ENCODE results near the gene ZFR.

ZFR gene

GRCh38 chr5:32312595-32313332 lies 131.8 kb downstream of the ZFR start, which contains the start of gene MTMR12:
MTMR12 (minus strand) TSS chr5:32312939; CDS start chr5:32312838, 101 bp downstream.
- no peak for TF ChIP-seq REST (IDR thresholded peaks at IDR 0.05; ENCODE audit: insufficient read depth in 1 of 2, low read depth in 2 of 2, low read length in 2 of 2)
- peak; percentile 78; the same call in 1 of the 2 replicates for TF ChIP-seq TAF1 (IDR thresholded peaks at IDR 0.05; ENCODE audit: borderline replicate concordance, insufficient read depth, low read length)
- TF ChIP-seq SIN3A (IDR thresholded peaks at IDR 0.05; ENCODE audit: borderline replicate concordance, insufficient read depth, low read length) = no peak
- peak; percentile 61; the same call in 1 of the 2 replicates for TF ChIP-seq POLR2AphosphoS5 (IDR thresholded peaks at IDR 0.05; ENCODE audit: low read depth, low read length)
- peak; percentile 73 for TF ChIP-seq FOXP2 (optimal IDR thresholded peaks at IDR 0.05; ENCODE audit: borderline replicate concordance, extremely low read depth, extremely low read length, insufficient read depth)

- TF ChIP-seq SIN3A (IDR thresholded peaks at IDR 0.05; ENCODE audit: borderline replicate concordance, insufficient read depth, low read length) (no peak), POLR2AphosphoS5 (IDR thresholded peaks at IDR 0.05; ENCODE audit: low read depth, low read length) (no peak), TAF1 (IDR thresholded peaks at IDR 0.05; ENCODE audit: borderline replicate concordance, insufficient read depth, low read length) (no peak), FOXP2 (optimal IDR thresholded peaks at IDR 0.05; ENCODE audit: borderline replicate concordance, extremely low read depth, extremely low read length, insufficient read depth) (no peak), REST (IDR thresholded peaks at IDR 0.05; ENCODE audit: insufficient read depth in 1 of 2, low read depth in 2 of 2, low read length in 2 of 2) (no peak)
Observed at GRCh38 chr5:32312197-32312594, 132.3 kb downstream of the ZFR start.

GRCh38 chr5:32311404-32312196 lies 132.9 kb downstream of the ZFR start:
- no peak for TF ChIP-seq REST (IDR thresholded peaks at IDR 0.05; ENCODE audit: insufficient read depth in 1 of 2, low read depth in 2 of 2, low read length in 2 of 2)
- TF ChIP-seq FOXP2 (optimal IDR thresholded peaks at IDR 0.05; ENCODE audit: borderline replicate concordance, extremely low read depth, extremely low read length, insufficient read depth) = no peak
- TF ChIP-seq TAF1 (IDR thresholded peaks at IDR 0.05; ENCODE audit: borderline replicate concordance, insufficient read depth, low read length) = no peak

- TF ChIP-seq FOXP2 (optimal IDR thresholded peaks at IDR 0.05; ENCODE audit: borderline replicate concordance, extremely low read depth, extremely low read length, insufficient read depth) (no peak), REST (IDR thresholded peaks at IDR 0.05; ENCODE audit: insufficient read depth in 1 of 2, low read depth in 2 of 2, low read length in 2 of 2) (no peak), SIN3A (IDR thresholded peaks at IDR 0.05; ENCODE audit: borderline replicate concordance, insufficient read depth, low read length) (no peak), POLR2AphosphoS5 (IDR thresholded peaks at IDR 0.05; ENCODE audit: low read depth, low read length) (no peak), TAF1 (IDR thresholded peaks at IDR 0.05; ENCODE audit: borderline replicate concordance, insufficient read depth, low read length) (no peak)
Observed at GRCh38 chr5:32309761-32310160, 134.8 kb downstream of the ZFR start.
